HG03469 (cell line): ENCODE measurements around the gene MUL1.
A peak's percentile ranks its signal among the peaks of the same experiment; 100 is the strongest.
"Not testable (repeated sequence)": the region's sequence is repeated elsewhere in the genome, so short reads cannot be mapped to it uniquely, and the experiment has no call there.

Experiments used
- ATAC-seq: cut with Tn5 transposase; IDR thresholded peaks from one replicate; pipeline ENCODE4 v1.9.1; 2021; ENCODE audit warnings: mild to moderate bottlenecking, moderate library complexity, moderate number of reproducible peaks; ENCODE audit not compliant: unreplicated experiment

MUL1 gene

GRCh38 chr1:20519609-20520262, 11.8 kb upstream of the MUL1 start:
- ATAC-seq: not testable (repeated sequence)

GRCh38 chr1:20511518-20512428, 3.8 kb upstream of the MUL1 start:
- no peak for ATAC-seq

GRCh38 chr1:20508411-20508771, 440 bp upstream of the MUL1 start:
- ATAC-seq: no peak

- peak; percentile 8 for ATAC-seq
Measured at GRCh38 chr1:20507248-20507563, 745 bp downstream of the MUL1 start.

- ATAC-seq: no peak
Measured at GRCh38 chr1:20505488-20505887, 2.5 kb downstream of the MUL1 start.

- no peak for ATAC-seq
Measured at GRCh38 chr1:20500716-20501115, 7.2 kb downstream of the MUL1 start.

GRCh38 chr1:20499718-20500117, 8.2 kb downstream of the MUL1 start:
- no peak for ATAC-seq

- ATAC-seq: no peak
Measured at GRCh38 chr1:20499105-20499504, 8.8 kb downstream of the MUL1 start.

- ATAC-seq: no peak
Measured at GRCh38 chr1:20498116-20498515, 9.8 kb downstream of the MUL1 start.

- no peak for ATAC-seq
Measured at GRCh38 chr1:20497506-20497905, 10.4 kb downstream of the MUL1 start.

GRCh38 chr1:20496725-20497383, 11.1 kb downstream of the MUL1 start:
- ATAC-seq: not testable (repeated sequence)

GRCh38 chr1:20496241-20496661, 11.7 kb downstream of the MUL1 start:
- no peak for ATAC-seq

- no peak for ATAC-seq
Measured at GRCh38 chr1:20495661-20496060, 12.3 kb downstream of the MUL1 start.

GRCh38 chr1:20494609-20495311, 13.2 kb downstream of the MUL1 start:
- ATAC-seq: no peak

GRCh38 chr1:20493839-20494608, 13.9 kb downstream of the MUL1 start:
- no peak for ATAC-seq

GRCh38 chr1:20493309-20493708, 14.6 kb downstream of the MUL1 start:
- no peak for ATAC-seq

GRCh38 chr1:20492751-20493150, 15.2 kb downstream of the MUL1 start:
- no peak for ATAC-seq

GRCh38 chr1:20491866-20492265, 16.1 kb downstream of the MUL1 start:
- ATAC-seq: no peak

GRCh38 chr1:20491178-20491577, 16.8 kb downstream of the MUL1 start:
- no peak for ATAC-seq

GRCh38 chr1:20487236-20487590, 20.7 kb downstream of the MUL1 start:
- no peak for ATAC-seq
